HEK293T (cell line): Measurements from ENCODE around the gene METTL6.

Experiments used
- BHLHE40 ChIP-seq: fragments of 450-650 bp; IDR thresholded peaks from 2 replicates; pipeline ENCODE4 v1.6.1; 2016; ENCODE audit warnings: mild to moderate bottlenecking, moderate library complexity, borderline replicate concordance
- FOXA1 ChIP-seq: fragments of 450-650 bp; IDR thresholded peaks from 2 replicates; pipeline ENCODE4 v1.6.1; 2016; ENCODE audit warnings: mild to moderate bottlenecking
- FOXM1 ChIP-seq: fragments of 450-650 bp; IDR thresholded peaks from 2 replicates; pipeline ENCODE4 v1.6.1; 2017; ENCODE audit warnings: mild to moderate bottlenecking, borderline replicate concordance
- TARDBP ChIP-seq: fragments of 450-650 bp; IDR thresholded peaks from 2 replicates; pipeline ENCODE4 v1.6.1; 2016

DNA sequence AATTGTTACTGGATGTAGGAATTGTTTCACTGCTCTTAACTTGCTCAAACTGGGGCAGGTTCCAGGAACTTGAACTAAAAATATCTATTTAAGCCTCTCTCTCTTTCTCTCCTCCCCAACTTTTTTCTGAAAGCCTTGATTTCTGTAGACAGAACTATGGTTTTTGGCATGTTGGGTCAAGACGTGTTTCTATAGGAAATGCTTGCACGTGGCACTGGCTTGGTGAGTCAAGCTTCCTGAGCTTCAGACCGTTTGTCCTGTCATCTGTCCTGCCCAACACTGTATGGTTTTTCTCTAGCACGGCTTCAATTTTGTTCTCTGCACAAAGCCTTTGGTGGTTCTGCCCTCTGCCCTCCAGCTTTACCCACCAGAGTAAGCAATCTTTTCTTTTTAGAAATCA, 13.5 kb upstream of the METTL6 start:
- no peak for TF ChIP-seq TARDBP
- no peak for TF ChIP-seq FOXM1
- no peak for TF ChIP-seq FOXA1
- TF ChIP-seq BHLHE40: no peak
